HL-60 (cell line): ENCODE measurements around the gene JAK1.
A peak's percentile ranks its signal among the peaks of the same experiment; 100 is the strongest.

Source experiments
- DNase-seq, 2 experiments: peaks; one replicate each; pipeline ENCODE4 v3.0.0-alpha.2; 2010 to 2020; ENCODE audit warnings: low read depth in 1 of 2, low spot score in 1 of 2
- H3K27ac ChIP-seq: fragments of 250-450 bp; sonication (Bioruptor Pico); replicated peaks from 2 replicates; pipeline ENCODE4 v1.5.1; 2020; ENCODE audit warnings: mild to moderate bottlenecking, moderate library complexity
- H3K27me3 ChIP-seq: fragments of 250-450 bp; sonication (Bioruptor Pico); 2 replicates; pipeline ENCODE4 v1.5.1; 2021; ENCODE audit warnings: mild to moderate bottlenecking, moderate library complexity; ENCODE audit not compliant: insufficient read depth, poor library complexity, severe bottlenecking
- H3K4me3 ChIP-seq: replicated peaks from 2 replicates; pipeline ENCODE4 v1.5.1; 2011; ENCODE audit warnings: mild to moderate bottlenecking, control low read depth, low read length; ENCODE audit not compliant: insufficient read depth
- CTCF ChIP-seq: IDR thresholded peaks from one replicate; pipeline ENCODE4 v1.5.1; 2011; ENCODE audit warnings: low read length, control low read depth, inconsistent platforms; ENCODE audit not compliant: insufficient read depth
- GABPA ChIP-seq: IDR thresholded peaks from 2 replicates; pipeline ENCODE4 v1.6.1; 2012; ENCODE audit warnings: low read depth
- POLR2AphosphoS5 ChIP-seq: IDR thresholded peaks from 2 replicates; pipeline ENCODE4 v1.6.1; 2012; ENCODE audit warnings: low read depth
- REST ChIP-seq: IDR thresholded peaks from 2 replicates; pipeline ENCODE4 v1.6.1; 2012; ENCODE audit warnings: low read depth; ENCODE audit not compliant: insufficient replicate concordance
- SPI1 ChIP-seq: IDR thresholded peaks from 2 replicates; pipeline ENCODE4 v1.6.1; 2012; ENCODE audit warnings: low read depth, mild to moderate bottlenecking, borderline replicate concordance

The JAK1 gene

GRCh38 chr1:64962441-64962840 is 3.9 kb downstream of the JAK1 start:
- H3K27ac ChIP-seq = no peak overlapping the region
- TF ChIP-seq POLR2AphosphoS5 = no peak
- no peak for TF ChIP-seq GABPA
- TF ChIP-seq SPI1 = no peak
- no peak for TF ChIP-seq REST
- no peak for TF ChIP-seq CTCF
- H3K4me3 ChIP-seq = no peak overlapping the region
- H3K27me3 ChIP-seq = no peaks in the 10 kb centered on the region
- peak in 1 of 2 experiments; percentile 16 for DNase-seq

GRCh38 chr1:64961923-64962322 is 4.4 kb downstream of the JAK1 start:
- Histone ChIP-seq H3K27ac (no peak overlapping the region), H3K4me3 (no peak overlapping the region), H3K27me3 (no peaks in the 10 kb centered on the region)
- DNase-seq = no peak
- TF ChIP-seq REST (no peak), GABPA (no peak), CTCF (no peak), POLR2AphosphoS5 (no peak), SPI1 (no peak)

GRCh38 chr1:64960731-64961130 is 5.6 kb downstream of the JAK1 start:
- DNase-seq = no peak
- H3K4me3 ChIP-seq = no peak overlapping the region
- TF ChIP-seq CTCF (no peak), POLR2AphosphoS5 (no peak), REST (no peak), SPI1 (no peak), GABPA (no peak)
- H3K27ac ChIP-seq = no peak overlapping the region
- no peaks in the 10 kb centered on the region for H3K27me3 ChIP-seq
